Nephron progenitor cell (in vitro differentiated cells): ENCODE data around the gene POLR3C.
A peak's percentile ranks its signal among the peaks of the same experiment; 100 is the strongest.

Experiments used
- DNase-seq: peaks from one replicate; pipeline ENCODE4 v3.0.0; 2021
- H3K27ac Mint-ChIP-seq: 2 replicates; pipeline ENCODE4 v1.8.0; 2021; ENCODE audit warnings: mild to moderate bottlenecking, moderate library complexity, mixed read lengths
- H3K27me3 Mint-ChIP-seq: 2 replicates; pipeline ENCODE4 v1.8.0; 2021; ENCODE audit warnings: mild to moderate bottlenecking, low read depth, mixed read lengths; ENCODE audit not compliant: poor library complexity
- H3K36me3 Mint-ChIP-seq: 2 replicates; pipeline ENCODE4 v1.8.0; 2021; ENCODE audit warnings: low read depth, mixed read lengths
- H3K4me1 Mint-ChIP-seq: 2 replicates; pipeline ENCODE4 v1.8.0; 2021; ENCODE audit warnings: mixed read lengths
- H3K4me3 Mint-ChIP-seq: 2 replicates; pipeline ENCODE4 v1.8.0; 2021; ENCODE audit warnings: mild to moderate bottlenecking, moderate library complexity, mixed read lengths
- H3K9me3 Mint-ChIP-seq: 2 replicates; pipeline ENCODE4 v1.8.0; 2021; ENCODE audit warnings: mild to moderate bottlenecking, moderate library complexity, mixed read lengths
- TF ChIP-seq, protein P1 (sequence below): fragments of 200-600 bp; sonication (generic); IDR thresholded peaks from 2 replicates; pipeline ENCODE4 v1.5.0; 2021; ENCODE audit warnings: antibody characterized with exemption

The POLR3C gene

DNA sequence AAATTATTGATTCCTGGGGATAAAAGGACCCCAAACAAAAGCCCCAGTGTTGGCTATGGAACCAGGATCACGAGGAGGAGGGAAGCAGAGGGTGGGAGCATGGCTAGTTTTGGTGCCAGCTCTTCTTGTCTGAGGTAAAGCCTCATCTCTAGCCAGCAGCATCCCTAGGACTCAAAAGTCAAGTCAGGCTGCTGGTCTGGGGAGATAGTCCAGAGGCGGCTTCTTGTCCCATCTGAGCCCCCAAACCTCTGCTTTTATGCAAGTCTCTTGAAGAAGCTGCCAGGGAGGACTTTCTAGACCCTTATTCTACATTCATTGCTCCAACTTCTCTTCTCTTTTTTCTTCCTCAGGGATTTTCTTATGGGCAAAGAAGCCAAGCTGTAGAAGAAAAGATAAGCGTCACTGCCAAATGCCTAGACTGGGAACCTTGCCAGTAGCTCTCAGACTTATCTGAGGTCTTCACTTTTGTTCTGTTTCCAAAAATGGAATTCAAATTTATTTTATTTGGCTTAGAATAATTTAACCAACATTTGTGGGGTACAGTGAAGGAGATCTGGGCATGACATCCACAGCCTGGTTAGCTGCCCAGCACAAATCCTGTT lies 68.6 kb downstream of the POLR3C start:
- Mint-ChIP-seq H3K36me3 (no peaks in the 10 kb centered on the region), H3K4me1 (peaks cover 39% of the 10 kb centered on the region), H3K4me3 (peak overlapping the region; percentile 59), H3K27me3 (peaks cover 19% of the 10 kb centered on the region), H3K27ac (peak overlapping the region; percentile 80), H3K9me3 (no peaks in the 10 kb centered on the region)
- TF ChIP-seq, protein P1, sequence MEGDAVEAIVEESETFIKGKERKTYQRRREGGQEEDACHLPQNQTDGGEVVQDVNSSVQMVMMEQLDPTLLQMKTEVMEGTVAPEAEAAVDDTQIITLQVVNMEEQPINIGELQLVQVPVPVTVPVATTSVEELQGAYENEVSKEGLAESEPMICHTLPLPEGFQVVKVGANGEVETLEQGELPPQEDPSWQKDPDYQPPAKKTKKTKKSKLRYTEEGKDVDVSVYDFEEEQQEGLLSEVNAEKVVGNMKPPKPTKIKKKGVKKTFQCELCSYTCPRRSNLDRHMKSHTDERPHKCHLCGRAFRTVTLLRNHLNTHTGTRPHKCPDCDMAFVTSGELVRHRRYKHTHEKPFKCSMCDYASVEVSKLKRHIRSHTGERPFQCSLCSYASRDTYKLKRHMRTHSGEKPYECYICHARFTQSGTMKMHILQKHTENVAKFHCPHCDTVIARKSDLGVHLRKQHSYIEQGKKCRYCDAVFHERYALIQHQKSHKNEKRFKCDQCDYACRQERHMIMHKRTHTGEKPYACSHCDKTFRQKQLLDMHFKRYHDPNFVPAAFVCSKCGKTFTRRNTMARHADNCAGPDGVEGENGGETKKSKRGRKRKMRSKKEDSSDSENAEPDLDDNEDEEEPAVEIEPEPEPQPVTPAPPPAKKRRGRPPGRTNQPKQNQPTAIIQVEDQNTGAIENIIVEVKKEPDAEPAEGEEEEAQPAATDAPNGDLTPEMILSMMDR: no peak
- DNase-seq: no peak

DNA sequence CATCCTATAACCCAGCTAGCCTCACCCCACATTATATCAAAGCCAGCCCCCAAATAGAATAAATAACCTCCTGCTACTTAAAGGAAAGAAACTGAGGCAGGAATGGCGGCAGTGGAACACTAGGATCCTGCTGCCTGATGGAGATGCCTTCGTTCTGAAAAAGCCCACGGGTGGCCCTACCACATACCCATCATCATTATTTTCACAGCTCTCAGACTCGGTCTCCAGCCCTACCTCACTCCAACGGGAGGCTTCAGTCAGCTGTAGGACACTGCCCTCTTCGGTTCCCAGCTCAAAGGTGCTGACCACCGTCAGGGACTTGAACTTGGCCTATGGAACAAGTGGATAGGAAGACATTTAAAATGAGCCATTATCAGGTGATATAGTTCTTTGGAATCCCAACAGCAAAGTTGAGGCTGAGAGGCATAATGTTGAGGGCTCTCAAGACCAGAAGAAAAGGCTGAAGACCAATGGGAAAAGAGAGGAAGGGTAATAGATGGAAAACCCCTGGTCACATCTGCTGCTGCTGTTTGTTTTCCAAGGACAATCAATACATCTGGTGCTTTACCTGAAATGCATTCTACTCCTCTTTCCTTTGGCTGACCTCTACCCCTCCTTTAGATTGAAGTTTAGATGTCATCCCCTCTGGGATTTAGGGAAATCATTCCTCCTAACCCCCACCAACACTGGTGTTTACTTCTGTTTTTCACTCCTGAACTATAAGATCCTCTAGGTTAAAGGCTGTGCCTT lies 69.5 kb downstream of the POLR3C start:
- Mint-ChIP-seq H3K36me3 (no peaks in the 10 kb centered on the region), H3K9me3 (no peaks in the 10 kb centered on the region), H3K4me3 (no peak overlapping the region), H3K4me1 (peaks cover 43% of the 10 kb centered on the region), H3K27me3 (peaks cover 14% of the 10 kb centered on the region), H3K27ac (no peak overlapping the region)
- no peak for DNase-seq
- TF ChIP-seq, protein P1: no peak
